ENCODE results near the gene CD58.

- TF ChIP-seq, protein P1, sequence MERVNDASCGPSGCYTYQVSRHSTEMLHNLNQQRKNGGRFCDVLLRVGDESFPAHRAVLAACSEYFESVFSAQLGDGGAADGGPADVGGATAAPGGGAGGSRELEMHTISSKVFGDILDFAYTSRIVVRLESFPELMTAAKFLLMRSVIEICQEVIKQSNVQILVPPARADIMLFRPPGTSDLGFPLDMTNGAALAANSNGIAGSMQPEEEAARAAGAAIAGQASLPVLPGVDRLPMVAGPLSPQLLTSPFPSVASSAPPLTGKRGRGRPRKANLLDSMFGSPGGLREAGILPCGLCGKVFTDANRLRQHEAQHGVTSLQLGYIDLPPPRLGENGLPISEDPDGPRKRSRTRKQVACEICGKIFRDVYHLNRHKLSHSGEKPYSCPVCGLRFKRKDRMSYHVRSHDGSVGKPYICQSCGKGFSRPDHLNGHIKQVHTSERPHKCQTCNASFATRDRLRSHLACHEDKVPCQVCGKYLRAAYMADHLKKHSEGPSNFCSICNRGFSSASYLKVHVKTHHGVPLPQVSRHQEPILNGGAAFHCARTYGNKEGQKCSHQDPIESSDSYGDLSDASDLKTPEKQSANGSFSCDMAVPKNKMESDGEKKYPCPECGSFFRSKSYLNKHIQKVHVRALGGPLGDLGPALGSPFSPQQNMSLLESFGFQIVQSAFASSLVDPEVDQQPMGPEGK (CRISPR knock-in tag; IDR thresholded peaks at IDR 0.05; ENCODE audit: borderline replicate concordance) = no peak
- TF ChIP-seq TSHZ2 (CRISPR knock-in tag; IDR thresholded peaks at IDR 0.05) (no peak), TCF4 (CRISPR knock-in tag; IDR thresholded peaks at IDR 0.05; ENCODE audit: borderline replicate concordance) (no peak), RARB (CRISPR knock-in tag; IDR thresholded peaks at IDR 0.05) (no peak)
- TF ChIP-seq, protein P2, sequence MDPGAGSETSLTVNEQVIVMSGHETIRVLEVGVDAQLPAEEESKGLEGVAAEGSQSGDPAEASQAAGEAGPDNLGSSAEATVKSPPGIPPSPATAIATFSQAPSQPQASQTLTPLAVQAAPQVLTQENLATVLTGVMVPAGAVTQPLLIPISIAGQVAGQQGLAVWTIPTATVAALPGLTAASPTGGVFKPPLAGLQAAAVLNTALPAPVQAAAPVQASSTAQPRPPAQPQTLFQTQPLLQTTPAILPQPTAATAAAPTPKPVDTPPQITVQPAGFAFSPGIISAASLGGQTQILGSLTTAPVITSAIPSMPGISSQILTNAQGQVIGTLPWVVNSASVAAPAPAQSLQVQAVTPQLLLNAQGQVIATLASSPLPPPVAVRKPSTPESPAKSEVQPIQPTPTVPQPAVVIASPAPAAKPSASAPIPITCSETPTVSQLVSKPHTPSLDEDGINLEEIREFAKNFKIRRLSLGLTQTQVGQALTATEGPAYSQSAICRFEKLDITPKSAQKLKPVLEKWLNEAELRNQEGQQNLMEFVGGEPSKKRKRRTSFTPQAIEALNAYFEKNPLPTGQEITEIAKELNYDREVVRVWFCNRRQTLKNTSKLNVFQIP (CRISPR knock-in tag; IDR thresholded peaks at IDR 0.05; ENCODE audit: borderline replicate concordance, low read depth) = no peak
Observed at GRCh38 chr1:116568662-116569380, 2.0 kb downstream of the CD58 start.
